ENCODE data around the gene NDST4.

GRCh38 chr4:115082633-115083032 lies 30.8 kb downstream of the NDST4 start:
- TF ChIP-seq CTCF (IDR thresholded peaks at IDR 0.05; ENCODE audit: low read depth, low read length) (no peak), EZH2phosphoT487 (IDR thresholded peaks at IDR 0.05; ENCODE audit: low read depth) (no peak)
